AG09319 (cell line): ENCODE results near the gene MICAL3.
A peak's percentile ranks its signal among the peaks of the same experiment; 100 is the strongest.
"Not testable (repeated sequence)": the region's sequence is repeated elsewhere in the genome, so short reads cannot be mapped to it uniquely, and the experiment has no call there.

Experiments used
- DNase-seq: peaks from one replicate; pipeline ENCODE4 v3.0.0-alpha.2; 2010; ENCODE audit warnings: low read depth; ENCODE audit errors: extremely low read depth
- TF ChIP-seq, protein P1 (sequence below): IDR thresholded peaks from 2 replicates; pipeline ENCODE4 v1.5.1; 2011; ENCODE audit warnings: low read depth, mild to moderate bottlenecking, inconsistent platforms, low read length, moderate library complexity

MICAL3 gene

DNA sequence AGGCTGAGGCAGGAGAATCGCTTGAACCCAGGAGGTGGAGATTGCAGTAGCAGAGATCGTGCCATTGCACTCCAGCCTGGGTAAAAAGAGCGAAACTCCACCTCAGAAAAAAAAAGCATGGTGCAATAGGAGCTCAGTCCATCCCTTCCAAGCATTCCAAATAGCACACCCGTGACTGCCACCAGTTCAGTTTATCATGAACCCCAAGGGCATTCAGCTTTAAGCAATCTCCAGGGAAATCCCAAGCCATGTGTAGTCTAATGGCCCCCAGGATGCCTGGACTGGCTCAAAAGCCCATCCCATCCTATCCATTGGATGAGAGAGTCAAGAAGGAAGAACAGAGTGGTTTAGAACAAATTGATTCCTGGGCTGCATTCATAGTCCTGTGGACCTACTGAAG is 16.2 kb downstream of the MICAL3 start:
- TF ChIP-seq, protein P1, sequence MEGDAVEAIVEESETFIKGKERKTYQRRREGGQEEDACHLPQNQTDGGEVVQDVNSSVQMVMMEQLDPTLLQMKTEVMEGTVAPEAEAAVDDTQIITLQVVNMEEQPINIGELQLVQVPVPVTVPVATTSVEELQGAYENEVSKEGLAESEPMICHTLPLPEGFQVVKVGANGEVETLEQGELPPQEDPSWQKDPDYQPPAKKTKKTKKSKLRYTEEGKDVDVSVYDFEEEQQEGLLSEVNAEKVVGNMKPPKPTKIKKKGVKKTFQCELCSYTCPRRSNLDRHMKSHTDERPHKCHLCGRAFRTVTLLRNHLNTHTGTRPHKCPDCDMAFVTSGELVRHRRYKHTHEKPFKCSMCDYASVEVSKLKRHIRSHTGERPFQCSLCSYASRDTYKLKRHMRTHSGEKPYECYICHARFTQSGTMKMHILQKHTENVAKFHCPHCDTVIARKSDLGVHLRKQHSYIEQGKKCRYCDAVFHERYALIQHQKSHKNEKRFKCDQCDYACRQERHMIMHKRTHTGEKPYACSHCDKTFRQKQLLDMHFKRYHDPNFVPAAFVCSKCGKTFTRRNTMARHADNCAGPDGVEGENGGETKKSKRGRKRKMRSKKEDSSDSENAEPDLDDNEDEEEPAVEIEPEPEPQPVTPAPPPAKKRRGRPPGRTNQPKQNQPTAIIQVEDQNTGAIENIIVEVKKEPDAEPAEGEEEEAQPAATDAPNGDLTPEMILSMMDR = no peak
- no peak for DNase-seq

DNA sequence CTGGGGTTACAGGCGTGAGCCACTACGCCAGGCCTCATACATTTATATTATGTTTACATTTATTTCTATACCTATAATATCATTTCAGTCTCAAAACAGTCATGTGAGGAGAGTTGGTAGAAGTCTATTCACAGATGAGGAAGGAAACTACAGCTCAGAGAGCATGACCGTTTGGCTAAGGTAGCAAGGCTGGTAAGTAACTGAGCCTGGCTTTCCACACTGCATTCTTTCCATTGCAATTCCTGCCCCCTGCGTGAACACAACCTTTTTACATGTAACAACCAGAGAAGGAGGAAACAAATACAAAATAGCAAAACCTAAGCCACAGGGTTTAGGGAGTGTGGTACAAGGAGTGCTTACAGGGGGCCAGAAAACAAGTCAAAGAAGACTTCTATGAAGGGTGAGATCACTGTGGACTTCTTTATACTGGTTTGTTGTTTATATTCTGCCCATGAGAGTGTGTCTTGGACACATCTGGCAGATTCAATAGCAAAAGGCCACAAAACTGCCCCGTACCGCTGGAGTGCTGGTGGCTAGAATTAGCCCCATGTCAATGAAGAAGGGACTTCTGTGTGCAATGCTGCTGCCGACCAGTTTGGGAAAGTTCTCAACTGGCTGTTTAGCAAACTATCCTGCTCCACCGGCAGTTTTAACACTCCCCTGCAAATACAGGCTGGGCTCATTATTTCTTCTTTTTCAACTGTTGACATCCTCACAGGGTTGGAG is 19.0 kb downstream of the MICAL3 start:
- no peak for DNase-seq
- TF ChIP-seq, protein P1 = no peak

- DNase-seq = not testable (repeated sequence)
These were observed 22.5 kb downstream of the MICAL3 start for GRCh38 chr22:18001894-18002315.

DNA sequence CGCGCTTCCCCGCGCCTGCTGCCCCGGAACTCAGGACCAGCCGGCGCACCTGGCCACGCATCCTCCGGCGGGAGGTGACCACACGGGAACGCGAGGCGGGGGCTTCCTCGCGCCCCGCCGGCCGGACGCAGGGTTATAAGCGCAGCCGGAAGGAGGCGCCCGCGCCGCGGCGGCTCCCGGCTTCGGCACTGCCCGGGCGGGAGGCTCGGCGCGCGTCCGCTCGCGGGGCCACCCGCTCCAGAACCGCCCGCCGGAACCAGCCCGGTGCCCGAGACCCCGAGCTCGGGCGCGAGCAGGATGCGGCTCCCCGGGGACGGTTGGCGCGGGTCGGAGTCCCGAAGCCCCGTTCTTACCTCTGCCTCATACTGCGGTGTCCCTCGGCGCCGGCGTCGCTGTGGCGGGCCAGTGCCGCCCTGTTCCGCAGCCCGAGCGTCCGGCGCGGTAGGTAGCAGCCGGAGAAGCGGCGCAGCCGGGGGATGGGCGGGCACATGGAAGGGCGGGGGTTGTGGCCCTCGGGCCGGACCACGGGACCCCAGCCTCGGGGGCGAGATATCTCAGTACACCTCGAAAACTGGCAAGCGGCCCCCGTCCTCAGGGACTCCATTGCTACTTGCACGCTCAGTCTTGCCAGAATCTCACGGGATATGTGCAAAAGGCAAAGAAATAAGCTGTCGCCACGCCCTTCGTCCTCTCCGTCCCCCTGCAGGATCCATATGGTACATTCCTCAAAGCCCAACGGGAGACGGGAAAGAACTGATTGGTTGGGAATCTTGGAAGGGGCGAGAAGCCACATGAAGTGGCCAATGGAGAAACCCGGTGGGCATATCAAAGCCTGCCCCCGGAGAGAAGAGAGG is 23.1 kb downstream of the MICAL3 start:
- TF ChIP-seq, protein P1 = peak; percentile 39
- peak; percentile 94 for DNase-seq

GRCh38 chr22:18000441-18001039 is 23.8 kb downstream of the MICAL3 start:
- DNase-seq = no peak
- TF ChIP-seq, protein P1 = no peak

GRCh38 chr22:17999851-18000250 is 24.5 kb downstream of the MICAL3 start:
- TF ChIP-seq, protein P1 = no peak
- no peak for DNase-seq

DNA sequence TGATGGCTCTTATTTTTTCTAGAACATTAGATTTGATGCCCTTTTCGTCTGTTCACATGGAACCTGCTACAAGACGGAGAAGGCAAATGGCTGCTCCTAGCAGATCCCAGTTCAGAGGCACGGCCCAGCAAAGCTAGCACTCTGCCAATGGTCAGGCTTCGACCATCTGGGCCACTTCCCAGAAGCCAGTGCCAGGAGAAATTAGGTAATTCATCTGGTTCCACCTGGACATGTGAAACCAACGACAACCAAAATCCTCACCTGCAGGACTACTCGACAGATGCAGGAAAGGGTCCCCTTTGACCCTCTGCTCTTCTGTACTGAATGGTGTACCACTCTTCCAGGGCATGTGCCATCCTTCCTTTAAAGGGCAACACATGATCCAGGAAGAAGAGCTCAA is 25.4 kb downstream of the MICAL3 start:
- TF ChIP-seq, protein P1 = no peak
- no peak for DNase-seq
